GM18508 (cell line): ENCODE measurements around the gene RNF133.

Experiments used
- ATAC-seq: cut with Tn5 transposase; IDR thresholded peaks from one replicate; pipeline ENCODE4 v1.9.1; 2021; ENCODE audit warnings: moderate number of reproducible peaks; ENCODE audit not compliant: insufficient read depth, unreplicated experiment

RNF133 gene

GRCh38 chr7:122699017-122699416 is at the start of gene RNF133:
Gene RNF133 (minus strand): TSS chr7:122699117. CDS start chr7:122698918, 199 bp downstream.
- no peak for ATAC-seq

GRCh38 chr7:122748195-122748594 is 49.3 kb upstream of the RNF133 start:
- no peak for ATAC-seq

GRCh38 chr7:122746948-122747347 is 48.0 kb upstream of the RNF133 start:
- ATAC-seq: no peak

- no peak for ATAC-seq
These were observed 44.3 kb upstream of the RNF133 start for GRCh38 chr7:122743211-122743610.

GRCh38 chr7:122738947-122739346 is 40.0 kb upstream of the RNF133 start:
- no peak for ATAC-seq

GRCh38 chr7:122736183-122736582 is 37.3 kb upstream of the RNF133 start:
- no peak for ATAC-seq

- no peak for ATAC-seq
These were observed 28.8 kb upstream of the RNF133 start for GRCh38 chr7:122727759-122728158.

GRCh38 chr7:122727354-122727753 is 28.4 kb upstream of the RNF133 start:
- no peak for ATAC-seq

GRCh38 chr7:122726881-122727280 is 28.0 kb upstream of the RNF133 start:
- ATAC-seq: no peak

- ATAC-seq: no peak
These were observed 25.4 kb upstream of the RNF133 start for GRCh38 chr7:122724366-122724765.

GRCh38 chr7:122719010-122719578 is 20.2 kb upstream of the RNF133 start:
- no peak for ATAC-seq

- ATAC-seq: no peak
These were observed 18.6 kb upstream of the RNF133 start for GRCh38 chr7:122717356-122718089.

GRCh38 chr7:122715183-122715582 is 16.3 kb upstream of the RNF133 start:
- no peak for ATAC-seq

- no peak for ATAC-seq
These were observed 12.0 kb upstream of the RNF133 start for GRCh38 chr7:122710916-122711315.

- ATAC-seq: no peak
These were observed 11.2 kb upstream of the RNF133 start for GRCh38 chr7:122709930-122710646.

GRCh38 chr7:122706836-122707235 is 7.9 kb upstream of the RNF133 start:
- no peak for ATAC-seq

- no peak for ATAC-seq
These were observed 4.1 kb upstream of the RNF133 start, which contains the start of gene RNF148 for GRCh38 chr7:122702872-122703510. Gene RNF148 (minus strand): TSS chr7:122702922. CDS start chr7:122702750, 172 bp downstream.

- no peak for ATAC-seq
These were observed 3.1 kb downstream of the RNF133 start for GRCh38 chr7:122695816-122696215.

- ATAC-seq: no peak
These were observed 4.2 kb downstream of the RNF133 start for GRCh38 chr7:122694697-122695096.

- no peak for ATAC-seq
These were observed 6.1 kb downstream of the RNF133 start for GRCh38 chr7:122692769-122693309.
